BE2C (cell line): ENCODE results near the gene GPR135.

Experiments
- DNase-seq: peaks from one replicate; pipeline ENCODE4 v3.0.0-alpha.2; 2020
- H3K27me3 ChIP-seq: fragments of 250-450 bp; sonication (Bioruptor Pico); 2 replicates; pipeline ENCODE4 v1.5.1; 2020; ENCODE audit warnings: mild to moderate bottlenecking
- H3K36me3 ChIP-seq: fragments of 250-450 bp; sonication (Bioruptor Pico); 2 replicates; pipeline ENCODE4 v1.5.1; 2020; ENCODE audit warnings: mild to moderate bottlenecking
- H3K4me1 ChIP-seq: fragments of 250-450 bp; sonication (Bioruptor Pico); 2 replicates; pipeline ENCODE4 v1.5.1; 2020
- H3K4me3 ChIP-seq: 2 replicates; pipeline ENCODE4 v1.5.1; 2011; ENCODE audit warnings: low read depth, low read length
- H3K9me3 ChIP-seq: fragments of 250-450 bp; sonication (Bioruptor Pico); 2 replicates; pipeline ENCODE4 v1.5.1; 2020
- CTCF ChIP-seq: IDR thresholded peaks from 2 replicates; pipeline ENCODE4 v1.5.1; 2012; ENCODE audit warnings: mild to moderate bottlenecking, low read depth, low read length

GPR135 gene

GRCh38 chr14:59419303-59419702 is 45.9 kb downstream of the GPR135 start:
- DNase-seq, result no peak
- H3K36me3 ChIP-seq, result no peaks in the 10 kb centered on the region
- no peak overlapping the region for H3K4me3 ChIP-seq
- H3K27me3 ChIP-seq, result peaks cover 3% of the 10 kb centered on the region; the same call in 1 of the 2 replicates
- no peaks in the 10 kb centered on the region for H3K9me3 ChIP-seq
- no peak for TF ChIP-seq CTCF
- no peaks in the 10 kb centered on the region for H3K4me1 ChIP-seq

GRCh38 chr14:59417311-59417710 is 47.9 kb downstream of the GPR135 start:
- Histone ChIP-seq H3K36me3 (no peaks in the 10 kb centered on the region), H3K4me3 (no peak overlapping the region), H3K27me3 (peaks cover 3% of the 10 kb centered on the region; the same call in 1 of the 2 replicates), H3K9me3 (no peaks in the 10 kb centered on the region), H3K4me1 (no peaks in the 10 kb centered on the region)
- TF ChIP-seq CTCF, result no peak
- no peak for DNase-seq

GRCh38 chr14:59415836-59416602 is 49.2 kb downstream of the GPR135 start:
- Histone ChIP-seq H3K4me3 (no peak overlapping the region), H3K9me3 (no peaks in the 10 kb centered on the region), H3K36me3 (no peaks in the 10 kb centered on the region), H3K4me1 (no peaks in the 10 kb centered on the region), H3K27me3 (no peaks in the 10 kb centered on the region; the same call in 1 of the 2 replicates)
- no peak for TF ChIP-seq CTCF
- no peak for DNase-seq
